Renal cortical epithelial cell (primary cell): ENCODE results near the gene TVP23C. TPM values are rescaled to one million over a fixed set of nuclear protein-coding genes. Genes with fewer than 3 reads are reported as not detected.
"Not testable (repeated sequence)": the region's sequence is repeated elsewhere in the genome, so short reads cannot be mapped to it uniquely, and the experiment has no call there.

ENCODE experiments used
- DNase-seq: peaks from one replicate; pipeline ENCODE4 v3.0.0-alpha.2; 2011; ENCODE audit warnings: low read depth
- total RNA-seq: library from RNA; depleted of rRNA; stranded (reverse); fragments of >200 nt; gene quantifications from 2 replicates; pipeline ENCODE4 v1.2.3, GENCODE V29; 2014

Gene TVP23C
- 18.9 and 27.6 TPM in 2 replicates for total RNA-seq

DNA sequence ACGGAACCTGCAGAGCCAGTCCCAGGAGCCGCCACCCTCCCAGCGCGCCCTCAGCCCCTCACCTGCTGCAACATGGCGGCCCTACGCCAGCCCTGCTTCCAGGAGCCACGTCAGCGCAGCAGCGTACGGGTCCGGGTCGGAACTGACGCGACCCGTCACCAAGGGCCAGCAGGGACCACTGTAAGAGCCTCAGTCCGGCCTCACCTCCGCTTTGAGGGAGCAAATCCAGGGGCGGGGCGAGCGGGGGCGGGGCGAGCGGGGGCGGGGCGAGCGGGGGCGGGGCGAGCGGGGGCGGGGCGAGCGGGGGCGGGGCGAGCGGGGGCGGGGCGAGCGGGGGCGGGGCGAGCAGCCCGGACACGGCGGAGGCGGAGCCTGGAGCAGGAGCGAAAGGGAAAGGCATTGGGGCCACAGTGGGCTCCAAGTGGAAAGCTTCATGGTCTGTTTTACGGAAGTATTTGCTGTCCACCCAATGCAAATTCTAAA lies at the start of gene TVP23C:
Gene TVP23C (minus strand): TSS at position 109 of the 483 bp plus-strand sequence. CDS start 35 bp downstream, at position 74.
- peak; percentile 33 for DNase-seq

DNA sequence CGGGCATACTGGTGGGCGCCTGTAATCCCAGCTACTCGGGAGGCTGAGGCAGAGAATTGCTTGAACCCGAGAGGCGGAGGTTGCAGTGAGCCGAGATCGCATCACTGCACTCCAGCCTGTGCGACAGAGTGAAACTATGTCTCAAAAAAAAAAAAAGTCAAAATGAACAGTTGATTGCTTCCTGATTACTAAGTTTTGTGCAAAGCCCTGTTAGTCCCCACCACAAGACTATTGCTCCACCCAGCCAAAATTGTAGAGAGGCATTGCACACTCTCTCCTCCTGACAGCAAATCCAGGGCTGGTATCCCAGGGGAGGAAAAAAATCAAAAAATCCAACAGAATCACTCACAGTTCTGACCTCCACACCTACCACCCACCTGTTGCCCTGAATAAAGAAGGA lies 29.7 kb upstream of the TVP23C start:
- DNase-seq = not testable (repeated sequence)

DNA sequence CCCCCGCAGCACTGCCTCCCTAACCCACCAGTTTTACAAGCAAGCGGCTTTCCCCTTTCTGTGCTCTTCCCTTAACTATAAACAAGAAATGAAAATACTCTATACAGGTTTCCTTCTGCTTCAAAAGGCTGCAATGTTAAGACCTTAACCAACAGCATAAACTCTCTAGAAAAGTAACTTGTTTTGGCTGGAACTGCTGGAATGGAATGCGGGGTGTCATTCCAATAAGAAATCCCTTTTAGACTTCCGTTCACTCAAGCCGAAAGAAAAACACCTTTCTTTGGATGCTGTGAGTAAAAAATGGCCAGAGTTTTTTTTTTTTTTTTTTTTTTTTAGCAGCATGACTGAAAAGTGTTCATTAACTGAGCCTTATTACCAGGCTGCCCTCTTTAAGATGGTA lies 28.7 kb upstream of the TVP23C start:
- peak; percentile 12 for DNase-seq

DNA sequence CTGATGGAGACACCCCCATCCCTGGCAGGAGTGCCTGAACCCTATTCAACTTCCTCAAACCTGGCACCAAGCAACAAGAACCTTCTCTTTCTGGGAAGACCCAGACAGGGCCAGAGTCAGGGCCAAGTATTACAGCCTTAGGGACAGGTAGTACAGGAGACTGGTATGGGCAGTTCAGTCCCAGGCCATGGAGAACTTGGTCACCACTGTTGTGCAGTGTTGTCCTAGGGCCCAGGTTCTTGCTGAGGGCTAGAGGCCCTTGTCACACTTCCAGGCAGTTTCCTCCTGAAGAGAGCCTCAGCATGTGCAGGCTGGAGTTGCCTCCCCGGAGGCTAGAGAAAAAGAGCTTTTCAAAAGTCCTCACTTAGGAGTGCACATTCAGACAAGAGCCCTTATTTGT lies 27.6 kb upstream of the TVP23C start:
- DNase-seq = not testable (repeated sequence)

DNA sequence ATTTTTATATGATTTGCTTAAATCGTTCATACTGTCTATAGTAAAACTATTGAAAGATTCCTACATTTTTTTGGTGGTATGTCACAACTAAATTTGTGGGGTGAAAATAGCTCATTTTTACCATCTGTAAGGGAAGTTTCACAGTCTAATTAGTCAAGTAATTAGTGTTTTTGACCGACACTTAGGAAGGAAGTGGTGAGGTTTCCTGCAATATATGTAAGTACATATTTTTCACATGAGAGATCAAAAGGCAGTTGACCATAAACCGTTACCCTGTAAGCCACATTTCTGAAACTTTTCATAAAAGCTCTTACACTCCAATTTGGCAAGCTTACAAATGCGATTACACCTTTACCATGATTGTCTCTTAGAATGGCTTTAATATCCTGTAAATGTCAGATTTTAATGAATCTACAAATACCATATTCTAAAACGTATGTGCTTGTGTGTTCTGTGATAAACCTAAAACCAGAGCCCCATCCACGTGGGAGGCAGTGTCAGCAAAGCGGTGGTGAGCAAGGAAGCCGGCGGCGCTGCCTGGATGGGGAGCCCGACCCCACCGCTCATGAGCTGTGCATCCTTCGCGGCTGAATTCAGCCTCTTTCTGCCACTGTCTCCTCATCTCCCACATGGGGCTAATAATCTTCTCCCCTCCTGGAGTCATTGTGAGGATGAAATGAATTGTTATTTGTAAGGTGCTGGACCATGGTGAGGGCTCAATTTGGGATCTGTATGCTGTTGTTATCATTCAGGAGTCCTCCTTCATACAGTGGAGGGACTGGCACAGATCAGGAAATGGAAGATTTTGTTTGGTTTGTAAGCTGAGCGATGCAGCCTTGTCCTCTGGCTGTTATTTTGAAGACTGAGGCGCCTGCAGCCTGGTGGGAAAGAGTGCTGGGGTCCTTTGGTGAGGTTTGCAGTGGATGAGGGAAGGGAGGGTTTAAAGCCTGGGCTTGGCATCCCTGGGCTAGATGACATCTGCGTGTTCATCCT lies 26.6 kb upstream of the TVP23C start:
- not testable (repeated sequence) for DNase-seq

DNA sequence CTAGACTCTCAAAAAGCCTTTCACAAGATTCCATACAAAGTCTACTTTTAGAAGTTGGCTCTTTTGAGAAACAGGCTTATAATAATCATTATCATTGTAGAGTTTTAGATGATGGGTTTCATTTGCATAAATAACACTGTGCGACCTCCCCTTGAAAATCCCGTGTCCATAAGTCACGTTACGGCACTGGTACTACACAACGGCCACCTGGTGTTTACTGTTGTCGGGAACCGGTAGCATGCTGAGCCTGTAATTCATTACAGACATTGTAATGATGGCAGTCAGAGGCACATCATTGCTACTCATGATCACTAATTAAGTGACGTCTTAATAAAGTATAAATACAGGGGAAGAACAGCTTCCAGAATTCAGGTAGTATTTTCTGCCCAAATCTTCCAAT lies 24.7 kb upstream of the TVP23C start:
- not testable (repeated sequence) for DNase-seq

DNA sequence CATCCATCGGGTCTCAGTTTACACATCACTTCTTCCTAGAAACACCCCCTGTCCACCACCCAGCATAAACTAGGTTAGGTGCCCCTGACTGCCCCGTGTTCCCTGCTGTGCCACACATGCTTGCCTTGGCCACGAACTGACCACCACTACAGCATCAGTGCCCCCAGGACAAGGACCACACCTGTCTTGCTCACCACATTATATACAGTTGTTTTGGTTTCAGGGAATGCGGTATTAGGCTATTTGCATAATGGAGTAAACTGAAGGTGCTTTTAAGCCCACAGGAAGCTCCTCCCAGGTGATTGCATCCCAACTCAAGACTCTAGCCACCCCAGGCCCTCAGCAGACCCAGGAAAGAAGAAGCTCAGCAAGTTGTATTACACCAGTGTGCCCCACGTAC lies 20.0 kb upstream of the TVP23C start:
- DNase-seq = not testable (repeated sequence)

DNA sequence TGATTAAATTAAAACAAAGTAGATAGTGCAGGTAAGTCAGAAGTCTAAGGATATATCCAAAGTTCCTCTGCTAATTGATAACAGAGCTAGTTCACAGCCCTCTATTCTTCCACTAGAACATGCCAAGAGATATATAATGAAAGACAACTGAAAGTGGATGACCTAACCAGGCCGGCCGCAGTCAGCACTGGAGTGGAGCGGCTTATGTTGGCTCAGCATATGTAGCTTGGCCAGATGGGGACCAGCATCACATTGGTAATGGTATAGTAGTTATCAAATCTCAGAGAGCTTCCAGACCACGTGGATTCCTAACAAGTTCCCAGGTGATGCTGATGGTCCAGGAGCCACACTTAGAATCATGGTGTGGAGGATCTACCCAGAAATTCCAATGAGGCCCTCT lies 18.2 kb upstream of the TVP23C start:
- not testable (repeated sequence) for DNase-seq

DNA sequence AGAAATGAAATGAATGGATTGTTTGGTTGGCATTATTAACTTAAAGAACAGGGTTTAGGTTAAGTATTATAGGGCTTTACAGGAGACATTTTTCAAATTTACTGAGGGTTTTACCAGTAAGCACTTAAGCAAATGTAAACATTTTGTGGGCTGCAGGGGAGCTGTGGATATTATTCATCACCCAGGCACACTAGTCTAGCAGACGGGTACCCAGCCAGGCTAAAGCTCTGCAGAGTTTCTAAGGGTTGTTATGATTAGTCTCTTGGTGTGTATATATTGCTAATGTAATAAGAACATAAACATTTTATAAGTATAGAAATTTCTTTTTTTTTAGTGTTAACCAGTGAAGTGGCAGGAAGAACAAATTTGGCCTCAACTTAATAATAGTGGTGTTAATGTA lies 13.6 kb upstream of the TVP23C start:
- DNase-seq = not testable (repeated sequence)

DNA sequence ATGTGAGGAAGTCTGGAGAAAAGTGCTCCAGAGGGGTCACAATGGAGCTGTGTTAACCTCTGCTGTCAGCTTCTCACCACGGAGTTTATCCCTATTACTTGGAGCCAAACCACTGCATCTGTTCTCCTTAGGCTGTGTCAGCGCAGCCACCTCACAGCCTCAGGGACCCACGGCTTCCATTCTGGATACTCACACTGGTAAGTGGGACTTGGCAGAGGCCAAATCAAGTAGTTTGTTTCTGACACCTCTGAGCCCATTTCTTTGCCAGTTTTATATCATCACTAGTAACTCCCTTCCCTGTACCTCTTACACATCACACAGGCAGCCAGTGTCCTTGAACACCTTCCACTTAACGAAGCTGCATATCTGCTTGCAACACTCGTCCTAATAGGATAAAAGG lies 11.4 kb upstream of the TVP23C start:
- DNase-seq = not testable (repeated sequence)

DNA sequence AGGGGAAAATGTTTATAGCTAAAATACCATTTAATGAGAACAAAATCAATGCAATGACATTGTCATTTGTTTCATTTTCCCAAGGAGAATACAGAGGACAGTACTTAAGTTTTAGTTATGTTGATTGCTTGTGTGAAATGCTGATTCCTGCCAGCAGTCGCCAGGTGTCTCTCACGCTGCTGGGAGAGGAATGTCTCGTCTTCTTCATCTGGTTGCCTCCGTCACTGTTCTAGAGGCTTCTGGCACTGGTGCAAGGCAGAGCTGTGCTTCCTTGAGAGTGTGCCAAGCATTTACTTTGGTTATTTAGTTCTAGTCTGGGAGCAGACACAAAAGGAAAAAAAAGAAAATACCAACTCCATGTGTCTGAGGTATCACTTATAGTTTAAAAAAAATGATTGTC lies 10.6 kb upstream of the TVP23C start:
- DNase-seq = not testable (repeated sequence)

DNA sequence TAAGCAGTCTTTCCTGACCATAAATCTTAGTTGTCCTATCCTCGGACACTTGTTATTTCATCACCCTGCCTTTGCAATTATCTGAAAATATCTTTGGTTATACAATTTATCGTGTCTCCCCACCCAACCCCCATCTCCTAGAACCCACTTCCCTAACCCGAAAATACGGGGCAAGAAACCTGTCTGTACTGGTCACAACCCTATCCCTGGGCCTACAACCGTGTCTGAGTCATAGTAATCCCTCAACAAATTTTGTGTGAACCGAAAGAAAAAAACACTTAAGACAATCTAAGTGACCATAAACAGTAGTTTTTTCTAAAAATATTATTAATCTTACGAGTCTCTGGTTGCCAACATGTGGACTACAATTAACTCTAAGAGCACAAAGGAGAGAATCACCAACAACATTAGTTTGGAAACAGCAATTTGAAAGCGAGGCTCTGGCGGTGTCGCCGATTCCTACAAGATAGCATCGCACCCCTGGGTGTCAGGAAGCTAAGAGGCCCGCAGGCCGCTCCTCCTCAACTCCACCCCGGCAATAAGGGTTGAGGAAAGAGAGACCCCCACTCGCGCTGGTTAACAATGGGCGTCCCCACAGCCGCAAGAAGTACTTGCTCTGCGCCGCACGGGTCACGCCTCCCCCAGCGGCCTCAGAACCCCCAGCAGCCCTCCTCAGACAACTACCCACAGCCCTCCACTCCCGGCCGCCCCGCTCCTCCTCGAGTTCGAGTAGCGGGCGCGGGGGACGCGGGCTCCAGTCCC lies 489 bp downstream of the TVP23C start:
- DNase-seq = not testable (repeated sequence)

DNA sequence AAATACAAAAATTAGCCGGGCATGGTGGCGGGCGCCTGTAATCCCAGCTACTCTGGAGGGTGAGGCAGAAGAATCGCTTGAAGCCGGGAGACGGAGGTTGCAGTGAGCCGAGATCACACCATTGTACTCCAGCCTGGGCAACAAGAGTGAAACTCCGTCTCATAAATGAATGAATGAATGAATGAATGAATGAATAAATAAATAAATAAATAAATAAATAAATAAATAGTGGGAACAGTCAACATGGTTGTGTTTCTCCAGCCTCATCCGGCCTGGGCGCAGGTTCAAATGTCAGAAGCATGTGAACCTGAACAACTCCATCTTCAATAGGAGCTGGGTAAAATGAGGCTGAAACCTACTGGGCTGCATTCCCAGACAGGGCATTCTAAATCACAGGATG lies 1.8 kb downstream of the TVP23C start:
- DNase-seq = not testable (repeated sequence)

DNA sequence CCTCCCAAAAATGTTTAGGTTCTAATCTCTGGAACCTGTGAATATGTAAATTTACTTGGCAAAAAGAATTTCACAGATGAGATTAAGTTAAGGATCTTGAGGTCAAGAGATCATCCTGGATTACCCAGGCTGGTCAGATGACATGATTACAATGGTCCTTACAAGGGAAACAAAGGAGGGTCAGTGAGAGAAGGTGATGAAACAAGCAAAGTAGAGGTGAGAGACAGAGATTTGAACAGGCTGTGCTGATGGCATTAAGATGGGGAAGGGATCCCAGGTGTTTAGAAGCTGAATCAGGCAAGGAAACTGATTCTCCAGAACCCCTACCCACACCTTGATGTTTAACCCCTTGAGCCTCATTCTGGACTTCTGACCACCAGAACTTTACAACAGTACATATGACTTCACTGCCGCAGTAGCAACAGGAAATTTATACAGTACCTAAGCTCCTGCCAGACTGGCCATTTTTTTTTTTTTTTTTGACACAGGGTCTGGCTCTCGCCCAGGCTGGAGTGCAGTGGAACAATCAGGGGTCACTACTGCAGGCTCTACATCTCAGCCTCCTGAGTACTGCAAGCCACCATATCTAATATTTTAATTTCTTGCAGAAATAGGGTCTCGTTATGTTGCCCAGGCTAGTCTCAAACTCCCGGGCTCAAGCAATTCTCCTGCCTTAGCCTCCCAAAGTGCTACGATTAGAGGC lies 4.7 kb downstream of the TVP23C start:
- not testable (repeated sequence) for DNase-seq

DNA sequence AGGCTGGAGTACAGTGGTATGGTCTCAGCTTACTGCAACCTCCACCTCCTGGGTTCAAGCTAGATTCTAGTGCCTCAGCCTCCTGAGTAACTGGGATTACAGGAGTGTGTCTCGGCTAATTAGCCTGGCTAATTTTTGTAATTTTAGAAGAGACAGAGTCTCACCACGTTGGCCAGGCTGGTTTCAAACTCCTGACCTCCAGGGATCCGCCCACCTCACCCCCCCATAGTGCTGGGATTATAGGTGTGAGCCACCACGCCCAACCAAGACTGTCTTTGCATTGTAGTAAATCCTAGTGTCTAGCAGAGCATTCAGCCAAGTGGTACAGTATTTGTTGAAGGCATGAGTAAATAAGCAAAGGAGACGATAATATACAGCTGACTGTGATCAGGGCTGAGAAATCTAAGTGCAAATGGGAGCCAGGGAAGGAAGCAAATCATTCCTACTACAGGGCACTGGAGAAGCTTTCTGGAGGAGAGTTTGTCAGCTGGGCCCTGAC lies 5.9 kb downstream of the TVP23C start:
- DNase-seq = not testable (repeated sequence)

DNA sequence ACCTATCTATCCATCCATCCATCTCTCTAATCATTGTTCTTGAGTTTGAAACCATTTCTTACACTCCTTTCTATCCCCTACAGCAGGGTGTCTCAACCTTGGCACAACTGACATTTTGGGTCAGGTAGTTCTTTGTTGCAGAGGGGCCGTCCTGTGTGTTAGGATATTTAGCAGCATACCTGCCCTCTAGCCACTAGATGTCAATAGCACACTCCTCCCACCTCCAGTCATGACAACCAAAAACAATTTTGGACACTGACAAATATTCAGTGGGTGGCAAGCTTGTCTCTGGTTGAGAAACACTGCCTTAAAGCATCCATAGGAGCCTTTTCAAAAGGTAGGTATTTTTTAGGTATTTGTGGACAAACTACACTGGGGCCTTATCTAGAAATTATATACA lies 10.4 kb downstream of the TVP23C start:
- not testable (repeated sequence) for DNase-seq

DNA sequence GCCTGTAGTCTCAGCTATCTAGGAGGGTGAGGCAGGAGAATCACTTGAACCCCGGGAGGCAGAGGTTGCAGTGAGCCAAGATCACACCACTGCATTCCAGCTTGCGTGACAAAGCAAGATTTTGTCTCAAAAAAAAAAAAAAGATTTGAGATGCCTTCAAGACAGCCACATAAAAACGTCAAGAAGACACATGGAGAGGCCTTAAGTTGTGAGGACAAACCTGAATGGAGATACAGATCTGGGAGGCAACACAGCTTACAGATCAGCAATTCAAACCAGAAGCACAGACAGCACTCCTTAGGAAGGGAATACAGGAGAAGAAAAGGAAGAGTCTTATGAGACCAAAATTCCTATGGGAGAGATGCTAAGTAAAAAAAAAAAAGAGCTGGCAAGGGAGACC lies 13.7 kb downstream of the TVP23C start:
- DNase-seq = not testable (repeated sequence)

DNA sequence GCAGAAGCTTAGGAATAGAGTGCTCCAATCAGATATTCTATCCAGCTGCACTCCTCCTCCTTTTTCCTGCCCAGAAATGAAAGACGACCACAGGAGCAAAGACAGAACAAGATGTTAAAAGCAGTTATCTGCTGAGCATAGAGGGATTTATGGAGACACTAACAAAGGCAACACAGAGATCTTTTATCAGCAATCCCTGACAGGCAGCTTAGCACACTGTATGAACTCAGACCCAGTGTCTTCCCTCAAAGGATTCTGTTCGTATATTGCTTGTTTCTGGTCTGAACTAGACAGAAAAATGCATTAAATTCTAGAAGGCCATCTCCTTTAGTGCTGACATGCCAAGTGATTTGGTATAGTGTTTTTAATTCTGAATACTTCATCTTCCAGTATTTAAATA lies 16.7 kb downstream of the TVP23C start:
- not testable (repeated sequence) for DNase-seq

DNA sequence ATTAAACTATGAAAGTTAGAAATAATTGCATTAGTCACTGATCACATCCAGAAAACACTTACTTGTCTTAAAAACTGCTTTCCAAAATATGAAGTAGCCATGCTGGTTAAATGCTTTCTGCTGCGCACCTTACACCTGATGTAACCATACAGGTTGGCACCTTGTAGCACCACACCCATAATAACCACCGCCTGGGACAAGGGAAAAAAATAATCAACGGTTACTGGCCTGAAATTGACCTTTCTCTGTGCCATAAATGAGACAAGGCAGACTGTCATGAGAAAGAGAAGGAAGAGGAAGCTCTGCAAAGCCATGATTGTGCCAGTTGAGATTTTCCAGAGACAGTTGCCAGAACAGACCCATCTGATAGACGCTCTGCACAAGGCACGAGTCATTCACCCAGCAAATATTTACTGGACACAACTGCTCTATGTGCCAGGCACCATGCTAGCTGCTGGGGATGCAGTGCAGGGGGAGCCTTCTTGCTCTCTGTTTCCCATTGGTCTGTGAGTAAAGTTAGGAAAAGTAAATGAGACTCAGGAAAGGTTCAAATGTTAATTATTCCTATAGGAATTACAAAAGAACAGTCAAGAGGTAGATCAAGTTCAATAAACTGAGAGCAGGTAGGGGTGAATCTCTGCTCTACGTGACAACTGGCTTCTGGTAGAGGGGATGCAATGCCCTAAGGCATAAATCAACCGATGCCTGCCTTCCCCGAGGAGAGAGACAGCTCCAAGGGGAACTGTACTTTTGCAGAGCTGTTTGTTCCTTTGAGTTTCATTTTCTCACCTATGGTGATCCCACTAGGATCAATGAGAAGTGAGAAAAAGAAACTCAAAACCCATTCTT lies 22.7 kb downstream of the TVP23C start:
- DNase-seq = not testable (repeated sequence)

DNA sequence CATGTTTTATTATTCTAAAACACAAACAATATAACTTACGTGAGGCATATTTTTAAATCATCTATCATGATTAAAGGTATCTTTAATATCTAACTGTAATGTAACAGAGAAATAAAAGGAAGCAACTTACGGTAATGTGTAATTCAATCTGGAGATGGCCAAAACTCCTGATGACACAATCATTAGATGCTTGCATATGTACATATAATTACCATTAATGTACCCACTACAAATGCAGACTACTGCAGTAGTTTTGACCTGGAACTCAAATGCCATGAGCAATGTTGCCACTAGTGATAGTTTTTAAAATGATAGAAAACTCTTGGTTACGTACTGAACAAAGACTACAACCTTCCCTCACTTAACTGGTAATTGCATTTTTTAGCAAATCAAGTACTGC lies 30.2 kb downstream of the TVP23C start:
- not testable (repeated sequence) for DNase-seq
